DOHH2 (cell line): Measurements from ENCODE around the gene DNASE1.

Source experiments
- H3F3A ChIP-seq: fragments of 200-600 bp; sonication (generic), shearing (Covaris generic); 2 replicates; pipeline ENCODE4 v1.6.0; 2016; ENCODE audit warnings: antibody characterized with exemption, mild to moderate bottlenecking; ENCODE audit not compliant: control insufficient read depth, insufficient read depth
- H3K27ac ChIP-seq: fragments of 200-600 bp; sonication (generic); 2 replicates; pipeline ENCODE4 v1.5.1; 2014; ENCODE audit warnings: low read depth, mild to moderate bottlenecking, low read length, moderate library complexity
- H3K27me3 ChIP-seq: fragments of 200-600 bp; sonication (generic); 2 replicates; pipeline ENCODE4 v1.6.1; 2014; ENCODE audit warnings: mild to moderate bottlenecking, low read length, mixed read lengths; ENCODE audit not compliant: control insufficient read depth
- H3K36me3 ChIP-seq: fragments of 200-600 bp; sonication (generic); 2 replicates; pipeline ENCODE4 v1.6.1; 2014; ENCODE audit warnings: mild to moderate bottlenecking, low read length, moderate library complexity, mixed read lengths; ENCODE audit not compliant: control insufficient read depth
- H3K4me1 ChIP-seq: fragments of 200-600 bp; sonication (generic); 2 replicates; pipeline ENCODE4 v1.6.1; 2014; ENCODE audit warnings: mild to moderate bottlenecking, low read length, mixed read lengths; ENCODE audit not compliant: control insufficient read depth
- H3K4me2 ChIP-seq: fragments of 200-600 bp; sonication (generic); 2 replicates; pipeline ENCODE4 v1.6.0; 2014; ENCODE audit warnings: mild to moderate bottlenecking, low read length, moderate library complexity
- H3K4me3 ChIP-seq: fragments of 200-600 bp; sonication (generic); 2 replicates; pipeline ENCODE4 v1.5.1; 2014; ENCODE audit warnings: mild to moderate bottlenecking, low read length, mixed read lengths
- H3K79me2 ChIP-seq: fragments of 200-600 bp; sonication (generic); 2 replicates; pipeline ENCODE4 v1.6.1; 2014; ENCODE audit warnings: mild to moderate bottlenecking, low read length, mixed read lengths; ENCODE audit not compliant: control insufficient read depth
- H3K9me2 ChIP-seq: fragments of 200-600 bp; sonication (generic); replicated peaks from 2 replicates; pipeline ENCODE4 v1.6.1; 2014; ENCODE audit warnings: mild to moderate bottlenecking, low read length, mixed read lengths; ENCODE audit not compliant: control insufficient read depth
- H3K9me3 ChIP-seq: fragments of 200-600 bp; sonication (generic); 2 replicates; pipeline ENCODE4 v1.6.1; 2014; ENCODE audit warnings: antibody characterized with exemption, low read length, mixed read lengths; ENCODE audit not compliant: control insufficient read depth, insufficient read depth
- H4K20me1 ChIP-seq: fragments of 200-600 bp; sonication (generic); 2 replicates; pipeline ENCODE4 v1.6.0; 2014; ENCODE audit warnings: low read depth, mild to moderate bottlenecking, antibody characterized with exemption, low read length, moderate library complexity; ENCODE audit not compliant: control insufficient read depth, insufficient read depth
- CTCF ChIP-seq: fragments of 200-600 bp; sonication (generic); IDR thresholded peaks from one replicate; pipeline ENCODE4 v1.5.1; 2014; ENCODE audit warnings: antibody characterized with exemption, mild to moderate bottlenecking, low read depth, low read length; ENCODE audit not compliant: poor library complexity, severe bottlenecking
- EZH2phosphoT487 ChIP-seq: fragments of 200-600 bp; sonication (generic); IDR thresholded peaks from 2 replicates; pipeline ENCODE4 v1.6.1; 2017; ENCODE audit warnings: borderline replicate concordance, mild to moderate bottlenecking, antibody characterized with exemption, low read length, moderate library complexity, mixed read lengths

The DNASE1 gene

GRCh38 chr16:3640207-3640606 is 14.3 kb upstream of the DNASE1 start:
- Histone ChIP-seq H3K4me2 (no peak overlapping the region), H3K79me2 (peaks cover 59% of the 10 kb centered on the region), H3K9me3 (no peaks in the 10 kb centered on the region), H3K27ac (no peak overlapping the region), H3K27me3 (no peaks in the 10 kb centered on the region), H3K4me1 (peaks cover 40% of the 10 kb centered on the region), H4K20me1 (no peaks in the 10 kb centered on the region), H3K36me3 (peaks cover 51% of the 10 kb centered on the region), H3K4me3 (no peak overlapping the region), H3K9me2 (no peaks in the 10 kb centered on the region), H3F3A (peaks cover 7% of the 10 kb centered on the region; the same call in 1 of the 2 replicates)
- TF ChIP-seq CTCF, result no peak
- TF ChIP-seq EZH2phosphoT487, result no peak

- peaks cover 56% of the 10 kb centered on the region for H3K36me3 ChIP-seq
- H3K9me2 ChIP-seq, result no peaks in the 10 kb centered on the region
- H3K27me3 ChIP-seq, result no peaks in the 10 kb centered on the region
- no peaks in the 10 kb centered on the region for H4K20me1 ChIP-seq
- no peak overlapping the region for H3K4me3 ChIP-seq
- H3K4me1 ChIP-seq, result peaks cover 35% of the 10 kb centered on the region
- no peaks in the 10 kb centered on the region for H3K9me3 ChIP-seq
- no peak overlapping the region for H3K27ac ChIP-seq
- H3K79me2 ChIP-seq, result peaks cover 53% of the 10 kb centered on the region
- H3F3A ChIP-seq, result 0 out of 2 replicates have a peak, but pooled peaks cover 3% of the 10 kb centered on the region
- no peak overlapping the region for H3K4me2 ChIP-seq
- TF ChIP-seq EZH2phosphoT487 (no peak), CTCF (no peak)
Observed at GRCh38 chr16:3640632-3641501, 13.6 kb upstream of the DNASE1 start.

GRCh38 chr16:3641801-3642396 is 12.6 kb upstream of the DNASE1 start:
- no peaks in the 10 kb centered on the region for H3F3A ChIP-seq
- H3K4me2 ChIP-seq, result no peak overlapping the region

More at GRCh38 chr16:3641801-3642396, 12.6 kb upstream of the DNASE1 start:
- H3K79me2 ChIP-seq, result peaks cover 42% of the 10 kb centered on the region
- no peaks in the 10 kb centered on the region for H3K27me3 ChIP-seq
- no peaks in the 10 kb centered on the region for H3K9me2 ChIP-seq
- no peak overlapping the region for H3K27ac ChIP-seq
- no peak for TF ChIP-seq EZH2phosphoT487
- TF ChIP-seq CTCF, result no peak
- H3K4me3 ChIP-seq, result no peak overlapping the region
- peaks cover 65% of the 10 kb centered on the region for H3K36me3 ChIP-seq
- no peaks in the 10 kb centered on the region for H3K9me3 ChIP-seq
- H3K4me1 ChIP-seq, result peaks cover 24% of the 10 kb centered on the region
- no peaks in the 10 kb centered on the region for H4K20me1 ChIP-seq
